ENCODE measurements around the gene ELAVL4.

GRCh38 chr1:50232336-50232735, 123.6 kb downstream of the ELAVL4 start:
- TF ChIP-seq CTCF (conservative IDR thresholded peaks at IDR 0.05), result no peak
- TF ChIP-seq ZFX (IDR thresholded peaks at IDR 0.05), result no peak
